UCSD-AML1 (cell line): ENCODE data around the gene RTL5.
"Not testable (repeated sequence)": the region's sequence is repeated elsewhere in the genome, so short reads cannot be mapped to it uniquely, and the experiment has no call there.

Experiments used
- DNase-seq: peaks from one replicate; lab custom pipeline; 2025; ENCODE audit not compliant: unreplicated experiment; lab: John Stamatoyannopoulos, UW

Gene RTL5

DNA sequence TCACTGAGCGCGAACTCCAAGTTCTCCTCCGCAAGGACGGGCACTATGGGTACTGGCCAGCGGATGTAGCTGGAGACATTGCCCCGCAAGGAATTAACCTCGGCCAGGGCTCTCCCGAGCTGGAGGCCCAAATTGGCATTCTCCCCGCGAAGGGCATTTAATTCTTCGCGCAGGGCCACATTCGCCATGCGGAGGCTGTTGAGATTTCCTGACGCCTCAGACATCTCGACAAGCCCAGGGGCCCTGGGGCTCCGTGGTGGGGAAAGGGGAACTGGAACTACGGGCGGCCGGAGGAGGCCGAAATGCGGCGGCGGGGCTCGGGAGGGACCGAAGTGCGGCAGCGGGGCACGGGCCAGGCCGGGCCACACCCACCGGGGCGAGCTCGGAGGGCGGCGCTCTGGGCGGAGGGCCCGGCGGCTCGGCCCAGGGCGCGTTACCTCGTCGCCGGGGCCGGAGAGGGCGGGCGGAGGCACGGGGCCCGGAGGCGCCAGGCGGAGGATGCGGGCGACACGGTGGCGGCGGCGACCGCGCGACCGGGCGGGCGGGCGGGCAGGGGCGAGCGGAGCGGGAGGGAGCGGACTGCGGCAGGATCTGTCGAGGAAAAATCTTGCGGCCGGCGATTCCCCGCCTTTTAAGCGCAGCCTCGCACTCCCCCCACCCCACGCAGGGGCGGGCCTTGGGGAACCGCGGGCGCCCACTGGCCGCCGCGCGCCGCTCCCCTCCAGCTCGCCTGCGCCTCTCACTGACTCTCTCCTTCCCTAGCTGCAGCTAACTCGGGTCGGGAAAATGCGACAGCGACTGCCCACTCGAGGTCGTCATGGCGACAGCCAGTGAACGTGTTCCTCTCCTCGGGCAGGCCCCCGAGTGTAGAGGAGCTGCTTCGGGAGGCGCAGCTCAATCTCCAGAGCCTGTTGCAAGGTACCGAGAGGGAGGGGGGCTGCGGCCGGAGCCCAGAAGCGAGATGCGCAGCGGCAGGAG is at the start of gene RTL5:
RTL5 (minus strand) TSS at position 599 of the 978 bp plus-strand sequence.
- DNase-seq = no peak

DNA sequence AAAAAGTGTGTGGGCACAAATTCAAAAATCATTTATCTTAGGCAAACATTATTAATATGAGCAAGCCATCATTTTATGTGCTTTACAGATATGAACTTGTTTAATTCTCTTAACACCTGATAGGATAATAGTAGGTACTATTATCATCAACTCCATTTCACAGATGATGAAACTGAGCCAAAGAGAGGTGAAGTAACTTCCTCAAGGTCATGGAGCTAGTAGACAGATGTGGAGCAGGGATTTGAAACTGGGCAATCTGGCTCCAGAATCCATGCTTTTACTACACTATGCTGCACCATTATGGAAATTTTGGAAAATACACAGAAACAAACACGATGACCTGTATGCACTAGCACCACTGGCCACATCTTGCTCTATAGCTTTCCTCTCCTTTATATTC is 48.8 kb upstream of the RTL5 start:
- DNase-seq = no peak

DNA sequence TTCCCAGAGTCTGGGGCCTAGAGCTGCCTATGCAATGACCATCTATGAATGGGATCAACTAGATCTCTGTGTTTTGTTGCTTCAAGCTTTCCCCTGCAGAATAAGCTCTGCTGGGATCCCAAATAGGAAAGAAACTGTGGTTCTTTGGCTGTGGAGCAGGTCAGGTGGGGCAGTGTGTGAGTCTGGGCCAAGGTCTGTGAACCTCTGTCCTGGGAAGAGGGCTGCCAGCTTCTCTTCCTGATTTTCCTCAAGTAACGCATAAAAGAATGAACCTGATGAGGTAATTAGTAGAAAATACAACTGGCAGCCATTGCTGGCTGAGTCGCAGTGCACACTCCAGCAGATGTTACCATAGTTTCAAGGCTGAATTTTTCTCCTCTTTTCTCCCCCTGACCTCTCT is 45.3 kb upstream of the RTL5 start:
- DNase-seq = no peak

DNA sequence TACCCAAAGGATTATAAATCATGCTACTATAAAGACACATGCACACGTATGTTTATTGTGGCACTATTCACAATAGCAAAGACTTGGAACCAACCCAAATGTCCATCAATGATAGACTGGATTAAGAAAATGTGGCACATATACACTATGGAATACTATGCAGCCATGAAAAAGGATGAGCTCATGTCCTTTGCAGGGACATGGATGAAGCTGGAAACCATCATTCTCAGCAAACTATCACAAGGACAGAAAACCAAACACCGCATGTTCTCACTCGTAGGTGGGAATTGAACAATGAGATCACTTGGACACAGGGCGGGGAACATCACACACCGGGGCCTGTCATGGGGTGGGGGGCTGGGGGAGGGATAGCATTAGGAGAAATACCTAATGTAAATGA is 44.6 kb upstream of the RTL5 start:
- DNase-seq = not testable (repeated sequence)

DNA sequence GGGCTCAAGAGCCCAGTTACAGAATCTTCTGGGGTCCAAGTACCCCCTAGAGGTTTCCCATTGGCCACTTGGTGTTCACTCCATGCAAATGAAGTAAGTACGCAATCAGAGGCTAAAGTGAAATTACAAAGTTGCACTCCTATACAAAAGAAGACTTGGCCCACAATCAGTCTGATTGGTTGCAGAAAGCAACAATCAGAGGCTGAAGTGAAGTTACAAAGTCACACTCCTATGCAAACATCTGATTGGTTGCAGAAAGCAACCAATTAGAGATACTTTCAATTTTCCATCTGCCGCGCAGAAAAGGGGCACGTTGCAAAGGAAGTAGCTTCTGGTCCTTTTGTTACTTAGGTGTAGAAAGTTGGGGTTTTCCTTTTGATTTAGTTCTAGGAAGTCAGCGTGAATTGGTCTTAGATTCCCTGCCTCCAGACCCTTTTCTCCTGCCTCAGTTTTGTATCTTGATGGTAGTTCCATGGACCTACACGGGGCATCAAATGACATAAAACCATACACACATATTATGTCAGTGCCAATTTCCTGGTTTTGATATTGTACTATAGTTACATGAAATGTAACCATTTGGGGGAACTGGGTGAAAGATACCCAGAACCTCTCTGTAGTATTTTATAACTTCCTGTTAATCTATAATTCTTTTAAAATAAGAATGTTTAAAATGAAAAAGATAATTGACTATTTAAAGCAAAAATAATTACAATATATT is 37.5 kb upstream of the RTL5 start:
- no peak for DNase-seq

DNA sequence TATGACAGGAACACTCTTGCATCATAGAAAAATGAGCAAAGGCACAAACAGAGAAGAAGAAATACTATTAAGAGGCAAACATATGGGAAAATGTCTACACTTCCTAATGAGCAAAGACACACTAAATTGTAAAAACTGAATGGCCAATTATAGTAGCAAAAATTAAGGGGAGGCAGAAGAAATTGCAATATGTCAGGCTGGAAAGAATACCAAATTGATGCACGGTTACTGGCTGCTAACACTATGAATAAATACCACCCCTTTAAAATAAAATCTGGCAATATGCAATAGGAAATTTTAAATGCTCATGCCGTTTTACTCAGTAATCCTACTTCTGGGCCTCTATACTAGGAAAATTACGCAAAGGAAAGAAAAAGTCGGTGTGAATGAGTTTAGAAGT is 33.8 kb upstream of the RTL5 start:
- no peak for DNase-seq

DNA sequence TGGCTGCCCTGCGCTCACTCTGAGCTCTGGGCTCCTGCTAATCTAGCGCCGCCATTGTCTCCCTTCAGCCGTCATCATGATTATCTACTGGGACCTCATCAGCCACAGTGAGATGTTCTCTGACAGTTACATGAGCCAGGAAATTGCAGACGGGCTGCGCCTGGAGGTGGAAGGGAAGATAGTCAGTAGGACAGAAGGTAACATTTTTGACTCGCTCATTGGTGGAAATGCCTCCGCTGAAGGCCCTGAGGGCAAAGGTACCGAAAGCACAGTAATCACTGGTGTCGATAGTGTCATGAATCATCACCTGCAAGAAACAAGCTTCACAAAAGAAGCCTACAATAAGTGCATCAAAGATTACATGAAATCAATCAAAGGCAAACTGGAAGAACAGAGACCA is 28.1 kb upstream of the RTL5 start:
- no peak for DNase-seq

DNA sequence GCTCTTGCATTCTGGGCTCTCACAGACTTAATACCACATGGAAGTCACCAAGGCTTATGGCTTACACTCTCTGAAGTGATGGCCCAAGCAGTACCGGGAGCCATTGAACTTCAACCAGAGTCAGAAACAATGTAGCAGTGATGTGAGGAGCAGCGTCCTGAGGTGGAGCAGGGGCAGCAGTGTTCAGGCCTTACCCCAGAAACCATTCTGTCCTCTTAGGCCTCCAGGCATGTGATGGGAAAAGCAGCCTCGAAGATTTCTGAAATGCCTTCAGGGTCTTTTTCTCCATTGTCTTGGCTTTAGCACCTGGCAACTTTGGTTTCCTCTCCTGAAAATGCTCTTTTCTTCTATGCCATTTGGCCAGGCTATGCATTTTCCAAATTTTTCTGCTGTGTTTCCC is 27.1 kb upstream of the RTL5 start:
- DNase-seq = no peak

DNA sequence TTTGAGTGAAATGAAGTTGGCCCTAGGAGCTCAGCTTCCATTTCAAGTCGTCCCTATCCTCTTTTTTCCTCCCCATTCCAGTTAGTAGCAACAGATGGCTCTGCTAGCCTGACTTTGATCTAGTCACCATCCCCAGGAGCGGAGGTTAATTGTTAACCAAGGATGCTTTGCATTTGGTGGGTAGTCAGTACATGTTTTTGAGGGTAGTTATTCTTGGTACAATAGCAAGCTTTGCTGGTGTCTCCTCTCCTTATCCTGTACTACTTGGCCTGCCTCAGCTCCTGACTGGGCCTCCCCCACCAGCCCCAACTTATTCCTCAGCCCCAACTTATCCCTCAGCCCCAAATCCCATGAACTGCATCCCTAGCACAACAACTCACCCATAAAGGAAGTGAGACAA is 14.8 kb upstream of the RTL5 start:
- no peak for DNase-seq

DNA sequence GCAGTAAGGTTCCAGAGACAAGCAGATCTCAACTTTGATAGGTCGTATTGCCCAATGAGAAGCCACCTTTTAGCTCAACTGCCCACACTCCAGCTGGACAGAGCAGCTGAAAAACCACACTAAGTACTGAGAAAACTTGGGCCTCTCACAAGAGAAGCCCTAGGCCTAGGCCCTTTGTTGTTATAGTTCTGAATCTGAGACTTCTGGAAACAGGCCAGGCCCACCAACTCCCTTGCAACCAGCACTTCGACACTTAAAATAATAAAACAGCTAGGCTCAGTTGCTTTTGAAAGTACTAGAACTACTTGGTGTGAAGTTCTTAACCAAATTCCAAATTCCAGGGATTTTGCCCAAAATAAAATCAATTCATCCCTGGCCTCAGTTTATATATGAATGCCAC is 13.5 kb upstream of the RTL5 start:
- DNase-seq = no peak

DNA sequence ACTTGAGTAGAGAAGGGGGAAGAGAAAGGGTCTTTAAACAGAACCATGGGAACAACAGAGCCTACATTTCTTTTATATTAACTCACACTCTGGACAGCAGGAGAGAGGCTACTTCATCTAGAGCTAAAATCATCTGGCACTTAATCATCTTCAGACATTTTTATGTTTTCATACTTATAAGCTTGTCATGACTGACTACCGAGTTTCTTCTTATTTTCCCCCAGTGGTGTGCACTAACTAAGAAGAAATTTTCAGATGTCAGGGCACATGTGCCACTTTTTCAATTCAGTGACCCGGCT is 11.8 kb upstream of the RTL5 start:
- no peak for DNase-seq

DNA sequence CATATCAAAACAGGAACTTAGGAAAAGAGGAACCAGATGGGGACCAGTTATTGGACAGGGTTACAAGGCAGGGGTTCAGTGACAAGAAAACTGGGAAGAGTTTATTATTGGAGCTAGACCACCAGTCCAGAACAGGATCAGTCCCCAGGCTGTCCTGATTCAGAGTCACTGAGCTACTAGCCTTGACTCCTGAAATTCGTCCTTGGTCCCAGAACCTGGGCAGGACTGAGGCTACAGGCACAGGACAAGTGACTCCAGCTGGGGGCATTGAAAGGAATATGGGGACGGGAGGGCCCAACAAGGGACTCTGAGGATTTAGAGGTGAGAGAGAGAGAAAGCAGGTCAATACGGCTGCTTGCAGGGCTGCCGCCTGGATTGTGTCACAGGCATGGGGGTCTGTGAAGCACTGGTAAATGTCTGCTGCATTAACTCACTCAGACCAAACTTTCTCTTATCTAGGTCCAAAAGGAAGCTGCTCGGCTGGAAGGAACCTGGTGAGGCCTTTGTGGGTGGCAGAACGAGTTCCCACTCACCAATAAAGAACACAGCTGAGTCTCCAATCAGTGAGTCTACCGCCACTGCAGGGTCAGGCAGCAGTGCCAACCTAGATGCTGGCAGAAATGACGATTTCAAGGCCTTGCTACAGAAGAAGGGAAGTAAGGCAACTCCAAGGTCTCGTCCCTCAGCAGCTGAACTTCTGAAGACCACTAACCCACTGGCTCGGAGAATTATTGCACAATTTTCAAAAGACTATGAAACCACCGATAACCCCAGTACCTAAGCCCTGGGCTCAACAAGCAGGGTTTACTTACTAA is 11.3 kb upstream of the RTL5 start:
- no peak for DNase-seq

DNA sequence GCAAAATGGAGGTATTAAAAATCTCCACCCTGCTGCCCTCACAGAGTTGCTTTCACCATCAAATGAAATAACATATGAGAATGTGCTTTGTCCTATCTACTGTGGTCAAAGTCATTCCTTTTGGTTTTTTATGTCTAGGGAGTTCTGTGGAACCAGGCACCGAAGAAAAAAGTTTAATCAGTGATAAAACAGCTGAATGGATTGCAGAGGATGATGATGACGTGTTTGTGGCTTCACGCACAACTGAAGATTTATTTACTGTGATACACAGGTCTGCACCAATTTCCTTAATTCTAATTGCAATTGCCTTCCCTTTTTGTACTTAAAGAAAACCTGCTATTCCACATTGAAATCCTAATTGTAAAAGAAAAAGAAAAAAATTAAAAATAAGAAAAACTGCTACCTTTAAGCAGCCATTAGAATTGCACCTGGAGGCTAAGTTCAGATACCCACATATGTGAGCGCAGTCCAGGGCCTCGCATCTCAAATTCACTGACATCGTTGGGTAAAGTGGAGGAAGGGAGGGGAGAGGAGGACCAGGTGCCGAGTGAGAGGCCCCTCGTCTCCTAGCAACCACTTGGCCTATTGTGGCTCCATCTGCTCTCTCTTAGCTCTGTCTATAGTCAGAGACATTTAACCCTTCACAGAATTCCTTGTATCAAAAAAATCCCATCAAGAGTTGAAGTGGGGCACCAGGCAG is 10.5 kb upstream of the RTL5 start:
- DNase-seq = no peak

DNA sequence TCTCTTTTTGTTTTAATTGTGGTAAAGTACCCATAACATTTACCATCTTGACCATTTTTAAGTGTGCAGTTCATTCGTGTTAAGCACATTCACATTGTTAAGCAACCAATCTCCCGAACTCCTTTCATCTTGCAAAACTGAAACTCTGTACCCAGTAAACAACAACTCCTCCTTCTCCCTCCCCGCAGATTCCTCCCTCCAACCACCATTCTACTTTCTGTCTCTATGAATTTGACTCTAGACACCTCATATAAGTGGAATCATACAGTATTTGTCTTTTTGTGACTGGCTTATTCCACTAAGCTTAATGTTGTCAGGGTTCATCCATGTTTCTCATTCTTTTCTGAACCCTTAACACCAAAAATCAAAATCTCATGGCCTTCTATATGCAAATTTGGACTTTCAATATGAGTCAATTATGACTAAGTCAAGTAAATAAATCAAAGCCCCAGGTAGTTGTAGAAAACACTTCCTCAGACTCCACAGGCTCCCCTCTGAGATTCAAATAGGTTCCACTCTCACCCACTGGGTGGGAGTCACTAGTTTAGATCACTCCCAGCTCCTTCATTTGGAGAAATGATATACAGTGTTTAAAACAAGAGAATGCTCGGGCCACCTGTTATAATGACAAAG is 9.8 kb upstream of the RTL5 start:
- no peak for DNase-seq

DNA sequence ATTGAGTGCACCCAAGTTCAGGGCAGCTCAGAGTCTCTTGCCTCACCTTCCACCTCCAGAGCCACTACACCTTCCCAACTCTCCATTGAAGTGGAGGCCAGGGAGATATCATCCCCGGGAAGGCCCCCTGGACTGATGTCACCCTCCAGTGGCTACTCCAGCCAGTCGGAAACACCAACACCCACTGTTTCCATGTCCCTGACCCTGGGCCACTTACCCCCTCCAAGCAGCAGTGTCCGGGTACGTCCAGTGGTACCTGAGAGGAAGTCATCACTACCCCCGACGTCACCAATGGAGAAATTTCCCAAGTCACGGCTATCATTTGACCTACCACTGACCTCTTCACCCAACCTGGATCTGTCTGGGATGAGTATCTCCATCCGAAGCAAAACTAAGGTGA is 7.8 kb upstream of the RTL5 start:
- no peak for DNase-seq

DNA sequence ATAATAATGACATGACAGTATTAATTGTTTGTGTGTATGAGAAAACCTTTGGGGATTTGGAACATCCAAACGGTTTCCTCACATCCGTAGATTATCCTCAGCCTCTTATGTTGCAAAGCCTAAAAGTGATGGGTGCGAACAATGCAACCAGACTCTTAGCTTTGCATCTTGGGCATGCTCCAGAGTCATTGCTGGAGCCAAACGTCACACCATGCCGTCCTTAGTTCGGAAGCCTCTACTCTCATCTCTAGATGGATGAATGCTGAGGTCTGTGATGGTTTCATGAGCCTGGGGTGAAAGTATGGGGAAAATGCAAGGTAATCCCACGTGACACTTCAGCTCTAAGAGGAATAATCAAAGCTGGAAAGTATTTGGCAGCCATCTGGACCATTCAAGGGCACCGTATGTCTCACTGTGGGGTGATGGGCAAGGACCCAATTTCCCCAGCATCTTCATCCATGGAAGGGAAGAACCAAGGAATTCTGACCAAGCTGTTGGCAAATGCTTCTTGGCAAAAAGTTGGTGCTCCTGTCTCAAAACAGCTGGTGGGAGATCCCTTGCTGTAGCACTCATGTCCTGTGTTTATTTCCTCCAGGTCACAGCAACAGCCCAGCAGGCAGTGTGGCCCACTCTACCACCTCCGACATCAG is 6.3 kb upstream of the RTL5 start:
- DNase-seq = no peak

DNA sequence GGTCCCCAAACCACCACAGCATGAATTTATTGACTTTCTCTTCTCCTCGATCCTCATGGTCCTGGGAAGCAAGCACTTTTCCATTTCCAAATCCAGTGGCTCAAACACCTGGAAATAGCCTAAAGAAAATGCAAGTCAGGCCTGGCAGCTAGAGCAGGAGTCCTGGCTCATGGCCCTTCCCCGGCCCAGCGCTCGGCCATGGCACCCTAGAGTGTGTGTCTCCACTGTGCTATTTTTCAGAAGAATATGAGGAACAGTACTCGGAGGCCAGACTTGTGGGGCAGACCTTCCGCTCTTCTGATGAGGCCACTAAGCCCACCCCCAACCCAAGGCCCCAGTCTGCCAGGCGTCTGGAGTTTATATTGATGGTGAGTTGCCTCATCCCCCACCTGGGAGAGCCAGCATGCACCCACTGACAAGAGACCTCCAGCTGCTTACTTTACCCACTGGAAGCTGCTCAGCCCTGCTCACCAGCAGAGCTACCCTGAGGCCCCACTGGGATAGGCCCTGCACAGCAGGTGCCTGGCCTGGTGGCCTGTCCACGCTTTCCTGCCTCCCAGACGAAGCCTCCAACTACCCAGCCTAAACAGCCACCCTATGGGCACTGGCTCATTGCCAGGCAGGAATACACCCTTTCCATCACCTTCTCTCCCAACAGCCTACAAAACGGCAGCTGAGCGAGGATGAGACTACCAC is 2.3 kb upstream of the RTL5 start:
- no peak for DNase-seq

DNA sequence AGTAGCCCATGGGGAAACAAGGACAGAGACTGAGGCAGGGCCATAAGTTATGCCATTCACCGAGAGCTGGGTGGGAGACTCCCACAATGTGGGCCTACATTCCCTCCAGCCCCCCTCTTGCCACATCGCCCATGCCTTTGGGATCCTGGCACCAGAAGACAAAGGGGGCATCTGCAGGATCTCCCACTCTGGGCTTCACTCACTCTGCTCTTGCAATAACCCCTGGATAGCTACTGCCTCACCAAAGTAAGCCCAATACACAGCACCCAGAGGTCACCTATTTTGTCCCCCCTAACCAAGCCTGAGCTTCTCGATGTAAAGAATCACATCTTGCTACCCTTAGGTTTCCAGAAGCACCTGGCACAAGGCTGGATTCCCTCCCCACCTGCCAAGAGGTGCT is 741 bp upstream of the RTL5 start:
- no peak for DNase-seq

DNA sequence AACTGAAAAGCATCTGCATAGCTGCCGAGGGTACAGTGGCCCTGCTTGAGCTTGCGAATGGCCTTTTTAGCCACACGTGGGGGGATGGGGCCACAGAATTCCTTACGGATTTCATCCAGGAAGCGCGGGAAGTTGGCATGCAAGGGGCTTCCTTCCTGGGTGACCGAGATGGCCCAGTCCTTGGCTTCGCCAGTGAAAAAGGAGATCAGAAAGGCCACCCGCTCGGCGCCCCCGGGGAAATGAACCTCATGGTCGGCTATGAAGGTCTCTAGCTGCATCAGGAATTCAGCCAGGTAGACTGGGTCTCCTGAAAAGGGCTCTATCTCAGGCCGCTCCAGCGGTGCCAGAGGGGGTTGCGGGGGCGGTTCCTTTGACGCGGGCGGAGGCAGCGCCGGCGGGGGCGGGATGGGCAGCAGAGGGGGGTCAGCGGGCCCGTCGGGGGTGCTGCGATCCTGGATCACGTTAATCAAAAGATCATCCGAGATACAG is 909 bp downstream of the RTL5 start:
- DNase-seq = no peak
